ENCODE data around the gene LRRC43.
"Not testable (repeated sequence)": the region's sequence is repeated elsewhere in the genome, so short reads cannot be mapped to it uniquely, and the experiment has no call there.

LRRC43 gene

DNA sequence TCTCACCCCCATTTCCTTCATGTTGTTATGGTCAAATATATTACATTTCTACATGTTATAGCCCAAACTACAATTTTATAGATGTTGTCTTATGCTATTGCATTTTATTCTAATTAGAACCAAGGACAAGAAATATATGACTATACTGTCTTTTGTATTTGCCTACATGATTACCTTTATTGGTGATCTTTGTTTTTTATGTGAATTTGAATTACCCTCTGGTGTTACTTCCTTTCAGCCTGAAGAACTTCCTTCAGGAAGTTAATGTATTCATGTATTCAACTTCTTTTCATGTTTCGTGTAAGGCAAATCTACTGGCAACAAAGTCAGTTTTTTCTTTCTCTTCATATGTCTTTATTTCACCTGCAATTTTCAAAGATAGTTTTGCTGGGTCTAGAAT, 11.9 kb downstream of the LRRC43 start:
- no peak for DNase-seq (ENCODE audit: low read depth)

DNA sequence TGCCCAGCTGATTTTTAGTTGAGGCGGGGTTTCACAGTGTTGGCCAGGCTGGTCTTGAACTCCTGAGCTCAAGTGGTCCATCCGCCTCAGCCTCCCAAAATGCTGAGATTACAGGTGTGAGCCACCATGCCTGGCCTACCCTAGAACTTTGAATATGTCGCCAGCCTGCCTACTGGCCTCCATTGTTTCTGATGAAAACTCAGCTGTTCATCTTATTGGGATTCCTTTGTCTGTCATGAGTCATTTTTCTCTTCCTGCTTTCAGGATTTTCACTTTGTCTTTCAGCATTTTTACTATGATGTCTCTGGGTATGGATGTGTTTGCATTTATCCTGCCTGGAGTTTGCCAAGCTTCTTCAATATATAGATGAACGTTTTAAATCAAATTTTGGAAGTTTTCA, 12.5 kb downstream of the LRRC43 start:
- no peak for DNase-seq (ENCODE audit: low read depth)

DNA sequence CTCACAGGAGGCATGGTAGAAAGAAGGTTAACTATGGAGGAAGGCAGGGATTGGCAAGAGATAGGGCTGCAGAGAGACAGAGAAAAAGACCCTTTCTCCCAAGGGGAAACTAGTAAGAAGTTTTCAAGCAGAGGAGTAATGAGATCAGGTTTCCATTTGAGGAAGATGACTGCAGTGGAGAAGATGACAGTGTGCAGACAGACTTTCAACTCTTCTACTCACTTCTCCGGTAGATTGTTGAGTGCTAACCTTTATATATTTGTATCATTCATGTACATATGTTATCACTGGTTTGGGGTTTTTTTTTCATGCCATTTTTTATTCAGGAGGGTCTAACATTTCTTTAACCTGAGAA, 14.7 kb downstream of the LRRC43 start:
- DNase-seq (ENCODE audit: low read depth) = no peak

DNA sequence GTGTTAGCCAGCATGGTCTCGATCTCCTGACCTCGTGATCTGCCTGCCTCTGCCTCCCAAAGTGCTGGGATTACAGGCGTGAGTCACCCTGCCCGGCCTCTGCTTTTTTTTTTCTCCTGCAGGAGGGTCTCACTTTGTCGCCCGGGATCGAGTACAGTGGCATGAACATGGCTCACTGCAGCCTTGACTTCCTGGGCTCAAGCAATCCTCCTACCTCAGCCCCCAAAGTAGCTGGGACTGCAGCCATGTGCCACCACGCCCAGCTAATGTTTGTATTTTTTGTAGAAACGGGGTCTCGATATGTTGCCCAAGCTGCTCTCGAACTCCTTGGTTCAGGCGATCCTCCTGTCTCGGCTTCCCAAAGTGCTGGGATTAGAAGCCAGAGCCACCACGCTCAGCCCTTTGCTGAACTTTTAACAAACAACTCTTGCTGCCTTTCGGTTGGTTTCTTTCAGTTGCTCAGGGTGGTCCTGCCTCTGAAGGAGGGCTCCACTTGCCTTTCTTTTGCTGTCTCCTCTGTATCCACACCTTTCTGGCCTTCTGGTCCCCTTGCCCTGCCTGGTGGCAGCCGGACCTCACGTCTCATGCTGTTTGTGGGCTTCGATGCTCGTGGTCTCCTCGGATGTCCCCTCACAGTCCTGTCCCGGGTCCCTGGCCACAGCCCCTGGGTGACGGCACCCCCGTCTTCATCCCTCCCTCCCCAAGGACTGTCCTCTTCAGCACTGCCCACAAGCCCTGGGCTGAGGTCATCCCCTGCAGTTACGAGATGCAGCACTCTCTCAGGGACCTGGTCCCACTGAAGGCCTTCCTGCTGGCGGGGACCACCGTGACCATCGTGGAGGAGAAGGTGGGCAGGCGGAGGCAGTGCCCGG, 16.8 kb downstream of the LRRC43 start:
- DNase-seq (ENCODE audit: low read depth) = no peak

DNA sequence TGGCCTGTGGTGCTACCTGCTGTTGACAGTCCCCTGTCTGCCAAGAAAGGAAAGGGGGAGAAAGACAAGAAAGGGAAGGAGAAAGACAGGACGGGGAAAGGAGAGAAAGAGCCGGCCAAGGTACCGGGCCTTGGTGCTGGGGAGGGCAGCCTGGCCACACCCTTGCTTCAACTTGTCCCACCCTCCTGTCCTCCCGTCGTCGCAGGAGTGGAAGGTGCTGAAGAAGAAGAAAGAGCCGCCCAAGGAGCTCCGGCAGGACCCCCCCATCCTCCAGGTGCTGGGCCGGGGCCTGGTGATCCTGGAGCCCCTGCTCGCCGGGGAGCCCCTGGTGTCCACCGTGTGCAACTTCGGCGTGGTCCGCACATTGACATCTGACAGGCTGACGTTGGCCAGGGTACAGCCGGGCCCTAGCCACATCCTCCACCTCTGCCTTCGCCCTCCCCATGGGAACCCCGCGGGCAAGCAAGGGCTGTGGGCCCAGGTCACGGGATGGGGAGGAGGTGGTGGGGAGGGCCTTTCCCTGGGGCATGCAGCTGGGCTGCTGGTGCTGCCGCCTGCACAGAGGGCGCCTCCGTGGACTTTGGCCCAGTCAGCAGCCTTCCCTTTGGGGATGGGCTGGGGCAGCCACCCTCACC, 17.7 kb downstream of the LRRC43 start:
- no peak for DNase-seq (ENCODE audit: low read depth)

DNA sequence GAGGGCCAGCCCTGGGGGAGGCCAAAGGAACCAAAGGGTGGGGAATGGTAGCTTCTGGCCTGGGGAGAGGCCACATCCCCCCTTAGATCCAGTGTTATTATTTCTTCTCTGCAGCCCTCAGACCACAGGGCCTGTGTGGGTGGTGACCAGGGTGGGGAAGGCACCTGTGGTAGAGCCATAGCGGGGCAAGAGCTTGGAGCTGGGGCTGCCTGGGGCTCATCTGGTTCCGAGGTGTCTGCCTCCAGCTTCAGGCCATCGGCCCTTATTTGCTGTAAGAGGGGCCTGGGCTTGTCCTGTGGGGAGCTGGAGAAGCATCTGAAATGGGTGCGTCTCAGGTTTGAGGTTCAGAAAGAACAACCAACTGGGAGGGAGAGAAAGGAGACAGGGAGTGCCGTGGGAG, 18.5 kb downstream of the LRRC43 start:
- no peak for DNase-seq (ENCODE audit: low read depth)

DNA sequence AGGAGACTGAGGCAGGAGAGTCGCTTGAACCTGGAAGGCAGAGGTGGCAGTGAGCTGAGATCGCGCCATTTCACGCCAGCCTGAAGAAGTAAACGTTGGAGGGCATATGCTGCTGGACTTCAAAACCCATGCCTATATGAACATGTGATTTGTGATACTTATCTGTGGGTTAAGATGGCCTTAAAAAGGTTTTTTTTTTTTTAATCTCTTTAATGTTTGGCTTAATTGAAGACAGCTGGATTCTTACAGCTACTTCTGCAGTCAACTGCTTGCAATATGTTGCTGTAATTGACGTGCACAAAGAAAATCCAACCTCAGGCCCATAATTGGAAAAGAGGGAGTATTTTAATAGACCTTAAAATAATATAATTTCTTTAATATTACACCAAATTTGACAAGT, 19.1 kb downstream of the LRRC43 start:
- DNase-seq (ENCODE audit: low read depth) = no peak

DNA sequence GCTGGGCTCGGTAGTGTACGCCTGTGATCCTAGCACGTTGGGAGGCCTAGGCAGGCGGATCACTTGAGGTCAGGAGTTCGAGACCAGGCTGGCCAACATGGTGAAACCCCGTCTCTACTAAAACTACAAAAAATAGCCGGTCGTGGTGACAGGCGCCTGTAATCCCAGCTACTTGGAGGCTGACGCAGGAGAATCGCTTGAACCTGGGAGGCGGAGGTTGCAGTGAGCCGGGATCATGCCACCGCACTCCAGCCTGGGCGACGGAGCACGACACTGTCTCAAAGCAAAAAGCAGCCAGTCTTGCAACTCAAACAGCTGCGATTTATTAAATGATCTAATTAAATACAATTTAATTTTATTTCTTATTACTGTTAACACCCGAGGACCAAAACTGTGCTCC, 19.9 kb downstream of the LRRC43 start:
- DNase-seq (ENCODE audit: low read depth) = not testable (repeated sequence)

DNA sequence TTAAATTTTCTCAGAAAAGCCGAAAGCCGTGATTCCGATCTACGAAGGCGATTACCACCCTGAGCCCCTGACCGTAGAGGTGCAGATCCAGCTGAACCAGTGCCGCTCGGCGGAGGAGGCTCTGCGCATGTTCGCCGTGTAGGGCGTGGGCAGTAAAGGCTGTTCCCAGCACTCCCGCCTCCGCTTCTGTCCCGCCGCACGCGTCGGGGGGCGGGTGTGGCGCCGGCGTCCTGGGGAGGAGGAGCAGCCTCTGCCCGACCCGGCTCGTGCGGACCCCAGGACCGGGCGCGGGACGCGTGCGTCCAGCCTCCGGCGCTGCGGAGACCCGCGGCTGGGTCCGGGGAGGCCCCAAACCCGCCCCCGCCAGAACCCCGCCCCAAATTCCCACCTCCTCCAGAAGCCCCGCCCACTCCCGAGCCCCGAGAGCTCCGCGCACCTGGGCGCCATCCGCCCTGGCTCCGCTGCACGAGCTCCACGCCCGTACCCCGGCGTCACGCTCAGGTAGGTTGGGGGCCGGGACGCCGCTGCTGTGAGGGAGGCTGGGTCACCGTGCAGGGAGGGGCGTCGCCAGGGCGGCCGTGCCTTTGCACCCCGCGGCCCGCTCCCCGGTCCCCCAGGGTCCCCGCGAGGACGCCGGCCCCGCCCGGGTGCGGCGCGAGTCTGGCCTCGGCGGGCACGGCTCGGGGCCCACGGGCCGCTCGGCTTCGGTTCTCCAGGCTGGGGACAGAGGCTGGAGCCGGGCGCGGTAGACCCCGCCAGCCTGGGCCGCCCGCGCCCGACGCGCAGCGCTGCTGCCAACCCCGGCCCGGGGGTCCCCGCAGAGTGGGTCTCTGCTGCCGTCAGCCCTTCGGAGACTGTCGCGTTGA, 20.6 kb downstream of the LRRC43 start, which contains the start of gene B3GNT4:
Gene B3GNT4 (plus strand): TSS at position 409 of the 866 bp plus-strand sequence. CDS start 910 bp downstream, outside the sequence.
- DNase-seq (ENCODE audit: low read depth) = peak; percentile 45

DNA sequence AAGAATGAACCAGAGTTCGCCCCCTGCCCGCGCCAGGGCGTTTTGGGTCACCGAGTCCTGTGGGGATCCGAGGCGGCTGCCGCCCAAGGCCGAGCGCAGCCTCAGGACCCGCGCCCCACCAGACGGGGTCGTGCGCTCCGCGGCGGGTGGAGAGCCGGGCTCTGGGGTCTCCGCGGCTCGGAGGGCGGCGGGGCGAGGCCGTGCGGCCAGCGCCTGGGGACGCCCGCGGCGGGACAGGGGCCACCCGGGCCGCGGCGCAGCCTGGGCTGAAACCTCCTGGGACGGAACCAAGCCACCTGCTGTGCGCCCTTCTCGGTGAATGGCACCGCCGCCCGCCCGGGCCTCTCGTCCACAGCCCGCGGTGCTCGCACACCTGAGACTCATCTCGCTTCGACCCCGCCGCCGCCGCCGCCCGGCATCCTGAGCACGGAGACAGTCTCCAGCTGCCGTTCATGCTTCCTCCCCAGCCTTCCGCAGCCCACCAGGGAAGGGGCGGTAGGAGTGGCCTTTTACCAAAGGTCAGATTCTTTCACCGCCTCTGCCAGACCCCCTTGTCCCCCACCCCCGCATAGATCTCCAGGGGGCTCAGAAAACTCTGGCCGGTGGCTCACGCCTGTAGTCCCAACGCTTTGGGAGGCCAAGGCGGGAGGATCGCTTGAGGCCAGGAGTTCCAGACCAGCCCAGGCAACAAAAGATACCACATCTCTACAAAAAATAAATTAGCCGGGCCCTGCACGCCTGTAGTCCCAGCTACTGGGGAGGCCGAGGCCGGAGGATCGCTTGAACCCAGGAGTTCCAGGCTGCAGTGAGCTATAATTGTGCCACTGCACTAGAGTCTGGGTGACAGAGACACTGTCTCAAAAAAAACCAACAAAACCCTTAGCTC, 21.5 kb downstream of the LRRC43 start:
- no peak for DNase-seq (ENCODE audit: low read depth)

DNA sequence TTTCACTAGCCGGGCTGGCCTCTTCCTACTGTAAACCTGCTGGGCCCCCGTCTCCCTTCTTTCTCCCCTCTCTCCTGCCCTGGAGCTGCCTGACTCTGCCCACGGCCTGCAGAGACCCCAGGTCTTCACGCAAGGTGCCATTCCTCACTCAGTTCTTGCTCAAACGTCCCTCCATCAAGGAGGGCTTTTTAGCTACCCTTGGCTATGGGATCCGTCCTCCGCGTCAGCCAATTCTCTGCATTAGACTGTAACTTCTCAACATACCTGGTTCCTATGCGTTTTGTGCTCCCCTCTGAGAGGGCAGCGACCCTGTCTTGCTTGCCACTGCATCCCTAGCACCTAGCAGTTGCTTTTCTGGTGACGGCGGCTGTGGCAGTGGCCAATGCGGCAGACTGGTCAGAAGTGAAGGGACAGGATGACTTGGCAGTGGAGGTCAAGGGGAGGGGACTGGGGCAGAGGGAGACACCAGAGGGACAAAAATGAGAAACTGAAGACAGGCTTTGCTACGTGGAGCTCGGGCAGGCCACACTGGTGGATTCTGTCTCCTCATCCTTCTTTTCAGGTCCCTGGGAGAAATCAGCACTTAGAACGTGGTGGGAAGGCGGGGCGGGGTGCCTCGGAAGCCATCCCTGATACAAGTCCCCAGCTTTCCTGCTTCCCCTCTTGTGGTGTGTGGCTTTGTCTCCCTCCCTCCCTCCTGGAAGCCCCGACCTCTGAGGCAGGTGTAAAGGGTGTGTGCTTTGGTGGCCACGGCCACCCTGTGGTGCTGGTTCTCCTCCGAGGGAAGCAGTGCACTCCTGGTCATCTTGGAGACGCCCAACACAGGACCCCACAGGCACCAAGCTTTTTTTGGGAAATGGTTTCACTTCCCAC, 22.4 kb downstream of the LRRC43 start:
- DNase-seq (ENCODE audit: low read depth) = no peak

DNA sequence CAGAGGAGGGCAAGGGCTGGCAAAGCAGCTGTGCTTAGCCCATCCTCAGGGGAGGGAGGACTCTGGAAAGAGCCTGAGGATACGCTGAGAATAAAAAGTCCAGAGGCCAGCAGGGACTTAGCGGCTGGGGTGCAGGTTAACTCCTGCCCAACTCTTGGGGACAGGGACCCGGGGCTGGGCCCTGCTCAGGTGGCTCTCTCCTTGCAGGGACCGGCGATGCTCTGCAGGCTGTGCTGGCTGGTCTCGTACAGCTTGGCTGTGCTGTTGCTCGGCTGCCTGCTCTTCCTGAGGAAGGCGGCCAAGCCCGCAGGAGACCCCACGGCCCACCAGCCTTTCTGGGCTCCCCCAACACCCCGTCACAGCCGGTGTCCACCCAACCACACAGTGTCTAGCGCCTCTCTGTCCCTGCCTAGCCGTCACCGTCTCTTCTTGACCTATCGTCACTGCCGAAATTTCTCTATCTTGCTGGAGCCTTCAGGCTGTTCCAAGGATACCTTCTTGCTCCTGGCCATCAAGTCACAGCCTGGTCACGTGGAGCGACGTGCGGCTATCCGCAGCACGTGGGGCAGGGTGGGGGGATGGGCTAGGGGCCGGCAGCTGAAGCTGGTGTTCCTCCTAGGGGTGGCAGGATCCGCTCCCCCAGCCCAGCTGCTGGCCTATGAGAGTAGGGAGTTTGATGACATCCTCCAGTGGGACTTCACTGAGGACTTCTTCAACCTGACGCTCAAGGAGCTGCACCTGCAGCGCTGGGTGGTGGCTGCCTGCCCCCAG, 23.4 kb downstream of the LRRC43 start:
- DNase-seq (ENCODE audit: low read depth) = no peak

DNA sequence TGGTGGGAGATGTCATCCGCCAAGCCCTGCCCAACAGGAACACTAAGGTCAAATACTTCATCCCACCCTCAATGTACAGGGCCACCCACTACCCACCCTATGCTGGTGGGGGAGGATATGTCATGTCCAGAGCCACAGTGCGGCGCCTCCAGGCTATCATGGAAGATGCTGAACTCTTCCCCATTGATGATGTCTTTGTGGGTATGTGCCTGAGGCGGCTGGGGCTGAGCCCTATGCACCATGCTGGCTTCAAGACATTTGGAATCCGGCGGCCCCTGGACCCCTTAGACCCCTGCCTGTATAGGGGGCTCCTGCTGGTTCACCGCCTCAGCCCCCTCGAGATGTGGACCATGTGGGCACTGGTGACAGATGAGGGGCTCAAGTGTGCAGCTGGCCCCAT, 24.1 kb downstream of the LRRC43 start:
- DNase-seq (ENCODE audit: low read depth) = no peak

DNA sequence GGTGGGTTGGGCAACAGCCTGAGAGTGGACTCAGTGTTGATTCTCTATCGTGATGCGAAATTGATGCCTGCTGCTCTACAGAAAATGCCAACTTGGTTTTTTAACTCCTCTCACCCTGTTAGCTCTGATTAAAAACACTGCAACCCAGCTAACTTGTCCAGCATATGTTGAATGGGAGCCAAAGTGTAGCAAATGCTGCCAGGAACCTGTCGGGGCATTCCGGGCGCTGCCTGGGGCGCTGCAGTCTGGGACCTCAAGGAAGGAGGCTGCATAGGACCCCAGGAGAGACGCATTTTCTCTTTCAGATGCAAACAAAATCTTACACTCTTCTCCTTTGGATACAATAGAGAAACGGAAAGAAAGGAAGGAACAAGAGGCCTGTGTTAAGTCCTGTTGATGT, 24.5 kb downstream of the LRRC43 start:
- DNase-seq (ENCODE audit: low read depth) = no peak

DNA sequence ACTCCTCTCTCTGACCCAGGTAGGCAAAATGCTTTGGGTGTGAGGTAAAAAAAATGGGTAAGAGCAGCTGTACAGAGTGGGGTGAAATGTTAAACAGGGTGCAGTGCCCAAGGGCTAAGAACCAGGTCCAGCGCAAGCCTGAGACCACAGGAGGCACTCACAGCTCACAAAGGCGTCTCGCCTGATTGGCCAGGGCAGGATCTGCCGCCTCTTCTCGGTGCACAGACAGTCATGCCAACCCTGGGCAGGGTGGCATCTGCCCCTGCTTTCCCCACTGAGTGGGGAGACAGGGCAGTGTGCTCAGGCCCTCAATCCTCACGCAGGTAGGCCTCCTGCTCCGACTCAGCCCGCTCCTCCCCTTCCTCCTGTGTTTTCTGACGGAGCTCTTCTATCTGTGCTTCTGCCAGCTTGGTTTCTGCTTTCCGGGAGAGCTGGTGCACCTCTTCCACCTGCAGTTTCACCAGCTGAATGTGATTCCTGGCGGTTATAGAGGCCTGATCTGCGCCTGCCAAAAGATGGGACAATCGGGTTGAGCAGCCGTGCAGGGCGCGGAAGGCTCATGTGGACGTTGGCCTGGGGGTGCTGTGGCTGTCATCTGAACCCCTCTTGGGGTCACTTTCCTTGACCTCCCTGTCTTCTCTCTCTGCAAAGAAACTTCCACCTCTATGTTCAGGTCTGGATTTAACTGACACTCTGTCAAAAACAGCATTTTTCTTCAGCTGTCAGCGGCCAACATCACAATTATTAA, 25.3 kb downstream of the LRRC43 start:
- DNase-seq (ENCODE audit: low read depth) = no peak

DNA sequence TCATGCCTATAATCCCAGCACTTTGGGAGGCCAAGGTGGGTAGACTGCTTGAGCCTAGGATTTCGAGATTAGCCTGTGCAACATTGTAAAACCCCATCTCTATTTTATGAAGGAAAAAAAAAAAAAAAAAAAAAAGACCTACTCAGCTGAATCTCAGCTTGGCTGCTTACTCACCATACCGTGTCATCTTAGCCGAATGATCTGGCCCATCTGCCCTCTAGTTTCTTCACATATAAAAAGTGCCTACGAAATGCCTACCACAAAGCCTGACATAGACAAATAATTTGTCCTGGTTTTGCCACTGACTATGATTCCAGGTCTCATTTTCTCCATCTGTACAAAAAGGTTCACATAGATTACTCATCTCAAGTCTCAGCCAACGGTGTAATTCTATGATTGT, 32.8 kb downstream of the LRRC43 start:
- no peak for DNase-seq (ENCODE audit: low read depth)

DNA sequence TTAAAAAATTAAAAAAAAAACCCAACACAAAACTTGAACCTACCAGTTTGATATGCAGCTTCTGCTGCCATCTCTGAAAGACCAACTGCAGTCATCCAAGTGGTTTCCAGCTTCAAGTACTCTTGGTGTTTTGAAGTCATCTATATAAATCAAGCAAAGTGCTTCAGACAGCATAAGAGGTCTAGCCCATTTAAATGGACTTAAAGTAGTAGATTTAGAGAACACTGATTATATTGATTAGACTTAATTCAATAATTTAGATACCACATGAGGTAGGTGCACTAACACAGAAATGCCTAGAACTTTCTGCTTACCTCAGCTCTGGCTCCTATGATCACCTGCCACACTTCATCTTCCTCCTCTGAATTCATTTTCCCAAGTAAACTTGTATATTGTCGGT, 33.5 kb downstream of the LRRC43 start:
- DNase-seq (ENCODE audit: low read depth) = no peak

DNA sequence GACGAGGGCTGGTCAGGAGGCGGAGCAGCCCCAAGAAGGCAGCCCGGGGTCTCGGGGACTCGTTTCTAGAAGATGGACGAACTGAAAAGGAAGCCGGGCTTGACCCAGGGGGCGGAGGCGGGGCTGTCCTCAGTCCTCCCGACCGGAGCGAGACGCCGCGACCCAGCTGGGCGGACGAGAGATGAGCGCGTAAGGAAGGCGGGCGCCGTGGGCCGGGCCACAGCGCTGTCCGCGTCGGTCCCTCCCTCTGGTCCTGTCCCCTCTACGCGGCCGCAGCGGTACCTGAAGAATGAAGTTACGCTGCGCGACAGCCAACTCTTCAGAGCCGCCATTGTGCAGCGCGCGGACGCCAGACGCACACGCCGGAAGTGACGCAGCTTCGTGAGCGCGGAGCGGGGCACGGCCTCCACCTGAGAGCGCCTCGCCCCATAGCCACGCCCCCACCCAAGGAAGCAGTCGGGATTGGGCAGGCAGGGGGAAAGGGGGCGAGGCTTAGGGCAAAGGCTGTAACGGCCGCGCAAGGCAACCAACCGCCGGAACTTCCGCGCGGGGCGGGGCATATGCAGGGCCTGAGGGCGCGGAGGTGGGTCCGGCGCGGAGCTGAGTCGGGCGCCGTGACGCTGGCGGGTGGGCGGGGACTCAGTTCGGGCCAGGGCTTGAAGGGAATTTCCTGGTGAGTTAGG, 42.9 kb downstream of the LRRC43 start, which contains the start of gene DIABLO:
Gene DIABLO (minus strand): TSS at position 370 of the 683 bp plus-strand sequence. CDS start 38 bp downstream, at position 332.
- DNase-seq (ENCODE audit: low read depth) = peak; percentile 100

Measured in activated T-helper 1 cell treated with Interleukin-2 at 50 U/mL for 16 hours (primary cell).